GM18526 (cell line): ENCODE measurements around the gene MAGEB1.

Experiments used
- POLR2A ChIP-seq: IDR thresholded peaks from 3 replicates; pipeline ENCODE4 v1.6.1; 2011; ENCODE audit not compliant: insufficient read length; ENCODE audit errors: extremely low read depth

MAGEB1 gene

GRCh38 chrX:30270639-30271038 is 23.7 kb downstream of the MAGEB1 start:
- TF ChIP-seq POLR2A, result no peak

GRCh38 chrX:30275498-30275897 is 28.6 kb downstream of the MAGEB1 start:
- TF ChIP-seq POLR2A, result no peak

GRCh38 chrX:30278365-30278764 is 31.4 kb downstream of the MAGEB1 start:
- TF ChIP-seq POLR2A, result no peak

- TF ChIP-seq POLR2A, result no peak
These were observed 33.5 kb downstream of the MAGEB1 start for GRCh38 chrX:30280428-30280827.

- no peak for TF ChIP-seq POLR2A
These were observed 35.6 kb downstream of the MAGEB1 start for GRCh38 chrX:30282527-30282926.

- no peak for TF ChIP-seq POLR2A
These were observed 36.7 kb downstream of the MAGEB1 start for GRCh38 chrX:30283456-30284200.

GRCh38 chrX:30296408-30297254 is 49.7 kb downstream of the MAGEB1 start:
- TF ChIP-seq POLR2A, result no peak

- no peak for TF ChIP-seq POLR2A
These were observed 54.3 kb downstream of the MAGEB1 start for GRCh38 chrX:30301208-30301607.
